Endothelial cell of umbilical vein (primary cell): ENCODE results near the gene PTDSS2.

ENCODE experiments used
- EZH2 ChIP-seq: IDR thresholded peaks from 2 replicates; pipeline ENCODE4 v1.6.1; 2012; ENCODE audit warnings: borderline replicate concordance, low read depth, mild to moderate bottlenecking, moderate library complexity, low read length, inconsistent platforms; ENCODE audit not compliant: severe bottlenecking
- FOS ChIP-seq: IDR thresholded peaks from 2 replicates; pipeline ENCODE4 v1.6.1; 2011; ENCODE audit warnings: mild to moderate bottlenecking, low read length, moderate library complexity, borderline replicate concordance; ENCODE audit not compliant: insufficient read depth
- MAX ChIP-seq: IDR thresholded peaks from 2 replicates; pipeline ENCODE4 v1.6.1; 2011; ENCODE audit not compliant: insufficient read depth, insufficient read length
- MYC ChIP-seq: IDR thresholded peaks from one replicate; pipeline ENCODE4 v1.6.1; 2011; ENCODE audit warnings: mild to moderate bottlenecking, low read depth, low read length
- POLR2A ChIP-seq: IDR thresholded peaks from 2 replicates; pipeline ENCODE4 v1.6.1; 2012; ENCODE audit warnings: low read depth, mild to moderate bottlenecking, control low read depth, low read length
- POLR2AphosphoS5 ChIP-seq: IDR thresholded peaks from 2 replicates; pipeline ENCODE4 v1.6.1; 2012; ENCODE audit warnings: low read depth, mild to moderate bottlenecking, control low read depth, low read length, moderate library complexity; ENCODE audit not compliant: insufficient read depth
- TF ChIP-seq, protein P1 (sequence below), 2 donors: IDR thresholded peaks; 1 replicate in 1 of 2; 2 replicates in 1 of 2; pipeline ENCODE4 v1.5.1; 2011; ENCODE audit warnings: low read length in 2 of 2, mild to moderate bottlenecking in 2 of 2, moderate library complexity in 2 of 2, control low read depth in 1 of 2, inconsistent platforms in 1 of 2, low read depth in 1 of 2; ENCODE audit not compliant: insufficient read depth in 1 of 2; ENCODE audit errors: extremely low read depth in 1 of 2

DNA sequence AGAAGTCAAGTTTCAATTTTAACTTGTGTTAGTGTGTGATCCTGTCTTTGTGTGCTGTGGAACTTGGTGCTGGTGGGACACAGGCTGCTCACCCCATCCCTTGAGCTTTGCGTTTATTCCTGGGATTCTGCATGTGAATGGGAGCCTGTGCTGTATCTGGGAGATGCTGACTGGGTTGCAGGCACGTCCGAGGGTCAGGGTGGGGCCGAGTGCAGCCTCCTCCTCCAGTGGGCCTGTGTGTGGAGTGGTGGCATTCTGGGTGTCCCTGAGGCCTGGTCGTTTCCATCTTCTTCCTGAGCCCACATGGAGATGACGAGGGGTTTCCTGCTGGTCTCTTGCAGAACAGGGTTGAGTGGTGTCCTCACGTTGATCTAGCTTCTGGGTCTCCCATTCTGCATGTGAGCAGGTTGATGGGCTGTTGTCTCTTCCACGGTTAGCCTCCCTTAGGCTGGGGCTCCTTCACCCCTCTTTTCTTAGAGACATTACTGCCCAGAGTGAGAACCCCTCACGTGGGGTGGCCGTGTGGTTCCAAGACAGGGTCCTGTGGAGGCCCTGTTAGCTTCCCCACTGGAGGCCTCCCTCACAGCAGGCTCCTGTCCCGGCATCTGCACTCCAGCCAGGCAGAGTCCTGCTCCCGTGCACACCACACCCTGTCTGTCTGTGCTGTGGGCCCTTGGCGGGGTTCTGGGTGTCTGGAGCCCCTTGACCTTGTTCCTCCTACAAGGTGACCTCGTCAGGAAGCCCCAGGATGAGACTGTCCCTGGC lies 4.9 kb downstream of the PTDSS2 start:
- TF ChIP-seq, protein P1, sequence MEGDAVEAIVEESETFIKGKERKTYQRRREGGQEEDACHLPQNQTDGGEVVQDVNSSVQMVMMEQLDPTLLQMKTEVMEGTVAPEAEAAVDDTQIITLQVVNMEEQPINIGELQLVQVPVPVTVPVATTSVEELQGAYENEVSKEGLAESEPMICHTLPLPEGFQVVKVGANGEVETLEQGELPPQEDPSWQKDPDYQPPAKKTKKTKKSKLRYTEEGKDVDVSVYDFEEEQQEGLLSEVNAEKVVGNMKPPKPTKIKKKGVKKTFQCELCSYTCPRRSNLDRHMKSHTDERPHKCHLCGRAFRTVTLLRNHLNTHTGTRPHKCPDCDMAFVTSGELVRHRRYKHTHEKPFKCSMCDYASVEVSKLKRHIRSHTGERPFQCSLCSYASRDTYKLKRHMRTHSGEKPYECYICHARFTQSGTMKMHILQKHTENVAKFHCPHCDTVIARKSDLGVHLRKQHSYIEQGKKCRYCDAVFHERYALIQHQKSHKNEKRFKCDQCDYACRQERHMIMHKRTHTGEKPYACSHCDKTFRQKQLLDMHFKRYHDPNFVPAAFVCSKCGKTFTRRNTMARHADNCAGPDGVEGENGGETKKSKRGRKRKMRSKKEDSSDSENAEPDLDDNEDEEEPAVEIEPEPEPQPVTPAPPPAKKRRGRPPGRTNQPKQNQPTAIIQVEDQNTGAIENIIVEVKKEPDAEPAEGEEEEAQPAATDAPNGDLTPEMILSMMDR (IDR thresholded peaks at IDR 0.05; ENCODE audit: extremely low read depth in 1 of 2, insufficient read depth in 1 of 2, low read depth in 1 of 2, low read length in 2 of 2): no peak
- TF ChIP-seq EZH2 (no peak), POLR2A (no peak), POLR2AphosphoS5 (no peak), FOS (no peak), MAX (no peak), MYC (no peak)
